ENCODE measurements around the gene MEX3D.
"Not testable (repeated sequence)": the region's sequence is repeated elsewhere in the genome, so short reads cannot be mapped to it uniquely, and the experiment has no call there.

The MEX3D gene

DNA sequence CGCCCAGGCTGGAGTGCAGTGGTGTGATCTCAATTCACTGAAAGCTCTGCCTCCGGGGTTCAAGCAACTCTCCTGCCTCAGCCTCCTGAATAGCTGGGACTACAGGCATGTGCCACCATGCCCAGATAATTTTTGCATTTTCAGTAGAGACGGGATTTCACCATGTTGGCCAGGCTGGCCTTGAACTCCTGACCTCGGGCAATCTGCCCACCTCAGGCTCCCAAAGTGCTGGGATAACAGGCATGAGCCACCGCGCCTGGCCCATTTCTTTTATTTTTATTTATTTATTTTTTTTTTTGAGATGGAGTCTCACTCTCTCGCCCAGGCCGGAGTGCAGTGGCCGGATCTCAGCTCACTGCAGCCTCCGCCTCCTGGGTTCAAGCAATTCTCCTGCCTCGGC, 28.4 kb downstream of the MEX3D start:
- not testable (repeated sequence) for ATAC-seq; H3K4me3 Mint-ChIP-seq; H3K4me1 Mint-ChIP-seq; DNase-seq (ENCODE audit: low spot score in 2 of 2); H3K36me3 Mint-ChIP-seq; H3K9me3 Mint-ChIP-seq; H3K27ac Mint-ChIP-seq

DNA sequence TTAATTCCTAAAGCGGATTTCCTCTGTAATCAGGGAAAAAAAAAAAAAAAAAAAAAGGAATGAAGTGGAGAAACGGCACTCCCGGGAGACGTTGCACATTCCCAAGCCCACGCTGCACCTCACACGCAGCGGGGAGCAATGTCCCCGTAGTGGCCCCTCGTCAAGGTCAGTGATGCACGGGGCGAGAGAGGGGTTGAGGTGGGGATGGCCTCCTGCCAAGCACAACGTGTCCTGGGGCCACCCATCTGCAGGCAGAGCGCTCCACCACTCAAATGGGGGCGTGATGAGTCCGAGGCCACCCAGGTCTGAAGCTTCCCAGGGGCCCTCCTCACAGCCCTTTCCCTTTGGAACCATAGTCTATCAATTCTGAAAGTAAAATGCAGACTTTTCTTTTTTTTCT, 29.1 kb downstream of the MEX3D start:
- H3K36me3 Mint-ChIP-seq, result no peaks in the 10 kb centered on the region
- no peaks in the 10 kb centered on the region for H3K4me1 Mint-ChIP-seq
- no peaks in the 10 kb centered on the region for H3K9me3 Mint-ChIP-seq
- ATAC-seq (no peak), DNase-seq (ENCODE audit: low spot score in 2 of 2) (no peak)
- H3K4me3 Mint-ChIP-seq, result no peak overlapping the region
- H3K27ac Mint-ChIP-seq, result no peak overlapping the region

DNA sequence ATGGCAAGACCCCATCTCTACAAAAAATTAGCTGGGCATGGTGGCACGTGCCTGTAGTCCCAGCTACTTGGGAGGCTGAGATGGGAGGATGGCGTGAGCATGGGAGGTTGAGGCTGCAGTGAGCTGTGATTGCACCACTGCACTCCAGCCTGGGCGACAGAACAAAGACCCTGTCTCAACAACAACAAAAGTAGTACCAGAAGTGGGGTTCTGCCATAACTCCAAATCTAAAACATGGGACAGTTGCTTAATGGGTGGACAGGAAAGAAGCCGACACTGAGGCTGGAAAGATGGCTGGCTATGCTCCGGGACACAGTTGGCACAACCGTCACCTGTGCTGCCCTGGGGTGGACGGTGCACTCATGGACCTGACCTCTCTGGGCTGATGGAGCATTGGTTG, 32.4 kb downstream of the MEX3D start:
- not testable (repeated sequence) for H3K27ac Mint-ChIP-seq, H3K4me3 Mint-ChIP-seq, H3K4me1 Mint-ChIP-seq

DNA sequence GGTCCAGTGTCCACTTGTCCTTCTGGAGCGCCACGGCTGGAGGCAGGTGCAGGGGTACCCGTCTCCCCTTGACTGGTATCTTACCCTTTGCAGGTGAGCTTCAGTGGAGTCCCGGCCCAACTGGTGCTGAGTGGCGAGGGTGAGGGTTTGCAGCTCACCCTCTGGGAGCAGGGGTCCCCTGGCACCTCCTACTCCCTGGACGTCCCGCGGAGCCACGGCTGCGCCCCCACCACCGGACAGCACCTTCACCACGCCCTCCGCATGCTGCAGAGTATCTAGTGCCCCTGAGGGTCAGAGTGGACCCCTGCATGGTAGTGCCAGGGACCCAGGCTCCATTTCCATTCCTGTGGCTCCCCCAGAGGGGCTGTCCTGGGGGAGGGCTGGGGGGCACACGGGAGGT, 33.2 kb downstream of the MEX3D start:
- H3K4me3 Mint-ChIP-seq, result no peak overlapping the region
- H3K27ac Mint-ChIP-seq, result no peak overlapping the region

More for the DNA sequence above, 32.4 kb downstream of the MEX3D start:
- not testable (repeated sequence) for H3K36me3 Mint-ChIP-seq; ATAC-seq; H3K9me3 Mint-ChIP-seq; DNase-seq (ENCODE audit: low spot score in 2 of 2)

DNA sequence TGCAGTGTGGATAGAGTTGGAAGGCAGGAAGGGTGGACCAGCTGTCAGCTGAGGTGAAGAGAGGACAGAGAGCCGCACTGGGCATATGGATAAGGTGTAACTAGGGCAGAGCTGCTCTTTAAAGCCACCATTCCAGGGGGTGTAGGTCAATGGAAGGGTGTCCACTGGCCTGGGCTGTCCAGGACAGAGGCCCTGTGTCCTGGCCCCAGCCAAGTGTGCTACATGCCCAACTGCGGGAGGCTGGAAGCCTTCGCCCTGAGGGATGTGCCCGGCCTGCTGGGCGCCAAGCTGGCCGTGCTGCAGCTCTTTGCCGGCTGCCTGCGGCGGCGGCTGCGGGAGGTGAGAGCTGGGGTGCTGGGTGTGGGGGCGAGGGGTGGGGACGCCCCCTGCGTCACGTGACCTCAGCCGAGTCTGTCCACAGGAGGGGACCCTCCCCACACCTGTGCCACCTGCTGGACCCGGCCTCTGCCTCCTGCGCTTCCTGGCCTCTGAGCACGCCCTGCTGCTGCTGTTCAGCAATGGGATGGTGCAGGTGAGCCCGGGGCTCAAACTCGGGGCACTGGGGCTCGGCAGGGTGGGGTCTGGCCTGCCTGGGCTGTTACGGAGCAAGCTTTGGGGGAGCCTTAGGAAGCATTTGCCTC, 34.5 kb downstream of the MEX3D start:
- Mint-ChIP-seq H3K36me3 (no peaks in the 10 kb centered on the region), H3K4me3 (no peak overlapping the region), H3K27ac (no peak overlapping the region), H3K9me3 (no peaks in the 10 kb centered on the region), H3K4me1 (no peaks in the 10 kb centered on the region)
- no peak for ATAC-seq
- DNase-seq (ENCODE audit: low spot score in 2 of 2), result no peak

More for the DNA sequence above, 33.2 kb downstream of the MEX3D start:
- DNase-seq (ENCODE audit: low spot score in 2 of 2), result no peak
- no peak for ATAC-seq
- Mint-ChIP-seq H3K36me3 (no peaks in the 10 kb centered on the region), H3K9me3 (no peaks in the 10 kb centered on the region), H3K4me1 (no peaks in the 10 kb centered on the region)

DNA sequence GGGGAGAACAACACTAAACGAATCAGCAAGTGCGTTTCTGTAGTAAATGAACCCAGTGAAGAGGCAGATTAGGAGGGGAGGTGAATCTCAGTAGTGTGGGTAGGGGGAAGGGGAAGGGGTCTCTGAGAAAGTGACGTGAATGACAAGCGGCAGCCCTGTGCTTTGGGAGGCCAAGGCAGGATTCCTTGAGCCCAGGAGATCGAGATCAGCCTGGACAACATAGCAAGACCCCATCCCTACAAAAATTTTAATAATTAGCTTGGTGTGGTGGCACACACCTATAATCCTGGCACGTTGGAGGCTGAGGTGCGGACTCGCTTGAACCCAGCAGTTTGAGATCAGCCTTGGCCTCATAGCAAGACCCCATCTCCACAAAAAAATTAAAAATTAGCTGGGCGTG, 36.1 kb downstream of the MEX3D start:
- H3K4me1 Mint-ChIP-seq, result no peaks in the 10 kb centered on the region
- H3K4me3 Mint-ChIP-seq, result no peak overlapping the region
- ATAC-seq (no peak), DNase-seq (ENCODE audit: low spot score in 2 of 2) (no peak)
- no peak overlapping the region for H3K27ac Mint-ChIP-seq
- no peaks in the 10 kb centered on the region for H3K9me3 Mint-ChIP-seq
- H3K36me3 Mint-ChIP-seq, result no peaks in the 10 kb centered on the region

DNA sequence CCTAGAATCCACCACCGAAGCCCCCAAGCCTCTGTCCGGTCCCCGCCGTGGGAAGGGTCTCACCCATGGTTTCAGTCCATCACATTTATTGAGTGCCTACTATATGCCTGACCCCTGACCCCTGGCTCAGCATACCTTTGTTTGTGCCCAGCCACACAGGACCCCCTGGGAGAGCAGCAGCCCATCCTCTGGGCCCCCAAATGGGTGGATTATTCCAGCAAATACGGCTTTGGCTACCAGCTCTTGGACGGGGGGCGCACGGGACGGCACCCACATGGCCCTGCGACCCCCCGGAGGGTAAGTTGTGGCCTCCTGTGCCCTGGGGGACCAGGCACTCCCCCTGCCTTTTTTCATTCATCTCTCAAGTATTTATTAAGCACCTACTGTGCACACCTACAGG, 36.5 kb downstream of the MEX3D start:
- no peak overlapping the region for H3K27ac Mint-ChIP-seq
- DNase-seq (ENCODE audit: low spot score in 2 of 2) (no peak), ATAC-seq (no peak)
- no peaks in the 10 kb centered on the region for H3K9me3 Mint-ChIP-seq
- no peaks in the 10 kb centered on the region for H3K4me1 Mint-ChIP-seq
- no peak overlapping the region for H3K4me3 Mint-ChIP-seq
- H3K36me3 Mint-ChIP-seq, result no peaks in the 10 kb centered on the region

DNA sequence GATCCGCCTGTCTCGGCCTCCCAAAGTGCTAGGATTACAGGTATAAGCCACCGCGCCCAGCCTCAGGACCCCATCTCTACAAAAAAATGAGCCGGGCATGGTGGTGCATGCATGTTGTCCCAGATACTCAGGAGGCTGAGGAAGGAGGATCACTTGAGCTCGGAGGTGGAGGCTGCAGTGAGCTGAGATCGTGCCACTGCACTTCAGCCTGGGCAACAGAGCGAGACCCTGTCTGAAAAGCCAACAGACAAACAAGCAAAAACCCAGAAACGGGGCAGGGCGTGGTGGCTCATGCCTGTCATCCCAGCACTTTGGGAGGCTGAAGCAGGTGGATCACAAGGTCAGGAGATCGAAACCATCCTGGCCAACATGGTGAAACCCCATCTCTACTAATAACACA, 37.3 kb downstream of the MEX3D start:
- H3K4me3 Mint-ChIP-seq; H3K27ac Mint-ChIP-seq; H3K9me3 Mint-ChIP-seq; DNase-seq (ENCODE audit: low spot score in 2 of 2); H3K36me3 Mint-ChIP-seq; H3K4me1 Mint-ChIP-seq; ATAC-seq: not testable (repeated sequence)

DNA sequence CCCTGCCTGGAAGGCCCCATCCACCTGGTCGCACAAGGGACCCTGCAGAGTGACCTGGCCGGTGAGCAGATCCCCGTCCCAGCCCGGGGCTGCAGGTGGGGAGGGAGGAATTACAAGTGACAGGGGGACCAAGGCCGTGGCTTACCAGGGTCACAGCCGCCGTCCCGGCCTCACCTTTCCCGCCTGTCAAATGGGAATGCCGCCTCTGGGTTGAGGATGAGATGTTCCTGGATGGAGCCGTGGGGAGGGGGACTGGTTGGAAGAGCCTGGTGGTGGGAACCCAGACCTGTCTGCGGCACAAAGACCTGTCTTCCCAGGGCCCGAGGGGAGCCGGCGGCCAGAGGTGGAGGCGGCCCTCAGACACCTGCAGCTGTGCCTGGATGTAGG, 38.7 kb downstream of the MEX3D start:
- H3K36me3 Mint-ChIP-seq, result no peaks in the 10 kb centered on the region
- H3K27ac Mint-ChIP-seq, result no peak overlapping the region
- no peak for ATAC-seq

DNA sequence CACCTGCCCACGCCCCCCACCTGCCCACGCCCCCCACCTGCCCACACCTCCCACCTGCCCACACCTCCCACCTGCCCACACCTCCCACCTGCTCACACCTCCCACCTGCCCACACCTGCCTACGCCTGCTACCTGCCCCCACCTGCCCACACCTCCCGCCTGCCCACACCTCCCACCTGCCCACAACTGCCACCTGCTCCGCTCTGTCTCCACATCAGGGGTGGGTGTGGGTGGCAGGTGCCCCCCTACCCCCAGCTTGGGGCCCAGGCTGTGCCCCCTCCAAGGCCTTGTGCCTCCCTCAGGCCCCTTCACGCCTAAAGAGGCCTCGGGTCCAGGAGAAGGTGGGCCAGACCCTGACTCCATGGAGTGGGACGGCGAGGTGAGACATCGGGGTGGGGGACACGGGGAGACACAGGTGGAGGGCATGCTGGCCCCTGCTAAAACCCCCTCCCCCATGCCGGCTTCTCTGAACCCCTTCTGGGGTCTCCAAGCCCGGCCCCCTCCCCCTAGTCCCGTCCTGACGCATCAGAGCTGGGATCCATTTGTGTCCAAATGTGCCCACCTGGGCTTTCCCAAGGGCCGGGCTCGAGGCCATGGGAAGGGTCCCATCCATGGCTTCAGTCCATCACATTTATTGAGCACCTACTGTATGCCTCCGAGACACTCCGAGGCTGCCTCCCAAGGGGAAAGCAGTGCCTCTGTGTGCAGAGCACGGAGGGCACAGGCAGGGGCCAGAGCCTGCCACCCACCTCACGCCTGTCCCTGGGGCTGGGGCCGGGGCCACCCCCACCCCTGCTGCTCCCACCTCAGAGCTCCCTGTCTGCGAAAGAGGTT, 39.3 kb downstream of the MEX3D start:
- Mint-ChIP-seq H3K27ac (no peak overlapping the region), H3K4me1 (peaks cover 9% of the 10 kb centered on the region), H3K36me3 (no peaks in the 10 kb centered on the region), H3K9me3 (no peaks in the 10 kb centered on the region), H3K4me3 (no peak overlapping the region)
- no peak for DNase-seq (ENCODE audit: low spot score in 2 of 2)
- no peak for ATAC-seq

More for the DNA sequence above, 38.7 kb downstream of the MEX3D start:
- peaks cover 7% of the 10 kb centered on the region for H3K4me1 Mint-ChIP-seq
- no peaks in the 10 kb centered on the region for H3K9me3 Mint-ChIP-seq
- DNase-seq (ENCODE audit: low spot score in 2 of 2), result no peak
- H3K4me3 Mint-ChIP-seq, result no peak overlapping the region

DNA sequence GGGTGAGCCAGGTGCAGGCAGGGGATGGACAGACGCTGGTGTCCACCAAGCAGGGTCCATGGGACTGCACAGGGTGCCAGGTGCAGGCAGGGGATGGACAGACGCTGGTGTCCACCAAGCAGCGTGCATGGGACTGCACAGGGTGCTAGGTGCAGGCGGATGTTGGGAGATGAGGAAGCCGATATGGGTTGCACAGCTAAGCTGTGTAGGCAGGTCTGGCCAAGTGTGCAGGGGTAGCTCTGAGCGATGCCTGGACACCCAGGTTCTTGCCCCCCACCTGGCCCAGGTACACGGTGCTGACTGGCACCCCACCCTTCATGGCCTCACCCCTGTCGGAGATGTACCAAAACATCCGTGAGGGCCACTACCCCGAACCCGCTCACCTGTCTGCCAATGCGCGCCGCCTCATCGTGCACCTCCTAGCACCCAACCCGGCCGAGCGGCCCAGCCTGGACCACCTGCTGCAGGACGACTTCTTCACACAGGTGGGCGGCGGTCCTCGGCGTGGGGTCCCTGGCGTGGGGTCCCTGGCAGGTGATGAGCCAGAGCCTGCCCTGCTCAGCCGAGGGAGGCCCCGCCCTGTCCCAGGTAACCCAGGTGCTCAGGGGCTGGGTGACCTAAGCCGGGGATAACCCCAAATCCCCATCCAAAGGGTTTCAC, 40.3 kb downstream of the MEX3D start:
- Mint-ChIP-seq H3K27ac (no peak overlapping the region), H3K9me3 (no peaks in the 10 kb centered on the region), H3K4me1 (peaks cover 9% of the 10 kb centered on the region), H3K36me3 (no peaks in the 10 kb centered on the region), H3K4me3 (no peak overlapping the region)
- DNase-seq (ENCODE audit: low spot score in 2 of 2), result no peak
- no peak for ATAC-seq

DNA sequence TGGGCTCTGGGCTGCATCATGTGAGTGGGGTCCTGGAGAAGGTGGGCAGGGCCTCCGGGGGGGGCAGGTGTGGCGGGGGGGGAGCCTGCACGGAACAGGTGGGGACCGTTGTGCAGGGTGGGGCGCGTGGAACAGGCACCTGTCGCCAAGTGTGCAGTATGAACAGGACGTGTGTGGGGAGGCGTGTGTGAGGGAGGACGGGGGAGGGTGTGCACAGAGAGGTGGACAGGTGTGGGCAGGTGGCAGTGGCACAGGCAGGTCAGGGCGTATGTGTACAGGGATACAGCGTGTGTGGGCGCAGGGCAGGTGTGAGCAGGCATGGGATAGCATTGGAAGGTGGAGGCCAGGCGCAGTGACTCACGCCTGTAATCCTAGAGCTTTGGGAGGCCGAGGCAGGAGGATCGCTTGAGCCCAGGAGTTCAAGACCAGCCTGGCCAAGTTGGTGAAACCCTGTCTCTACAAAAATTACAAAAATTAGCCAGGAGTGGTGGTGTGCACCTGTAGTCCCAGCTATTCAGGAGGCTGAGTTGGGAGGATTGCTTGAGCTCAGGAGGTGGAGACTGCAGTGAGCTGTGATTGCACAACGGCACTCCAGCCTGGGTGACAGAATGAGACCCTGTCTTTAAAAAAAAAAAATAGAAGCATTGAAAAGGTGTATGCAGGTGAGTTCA, 41.0 kb downstream of the MEX3D start:
- ATAC-seq (no peak), DNase-seq (ENCODE audit: low spot score in 2 of 2) (no peak)
- Mint-ChIP-seq H3K4me3 (no peak overlapping the region), H3K27ac (no peak overlapping the region), H3K4me1 (peaks cover 9% of the 10 kb centered on the region), H3K36me3 (no peaks in the 10 kb centered on the region), H3K9me3 (no peaks in the 10 kb centered on the region)

DNA sequence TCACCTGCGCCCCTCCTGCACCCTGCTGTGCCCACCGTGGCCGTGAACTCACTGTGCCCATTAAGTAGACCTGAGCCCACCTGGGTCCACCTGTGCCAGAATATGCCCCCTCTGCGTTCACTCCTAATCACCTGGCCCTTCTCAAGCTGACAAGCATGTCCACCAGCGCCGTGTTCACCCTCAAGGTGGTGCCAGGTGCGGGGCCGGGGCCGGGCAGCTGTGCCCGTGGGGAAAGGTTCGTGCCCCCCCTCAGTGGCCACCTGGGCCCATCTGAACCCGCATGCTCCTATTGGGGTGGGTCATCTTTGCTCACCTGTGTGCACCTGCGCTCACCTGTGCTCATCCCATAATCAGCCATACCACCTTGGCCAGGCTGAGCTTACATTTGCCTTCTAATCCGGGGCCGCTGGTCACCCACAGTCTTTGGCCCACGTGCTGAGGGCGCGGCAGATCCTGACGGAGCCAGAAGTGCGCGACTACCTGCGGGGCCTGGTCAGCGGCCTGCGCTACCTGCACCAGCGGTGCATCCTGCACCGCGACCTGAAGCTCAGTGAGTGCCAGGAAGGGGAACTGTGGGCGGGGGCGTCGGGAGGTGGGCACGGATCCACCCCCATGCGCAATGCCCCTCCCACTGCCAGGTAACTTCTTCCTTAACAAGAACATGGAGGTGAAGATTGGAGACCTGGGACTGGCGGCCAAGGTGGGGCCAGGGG, 41.9 kb downstream of the MEX3D start:
- no peaks in the 10 kb centered on the region for H3K36me3 Mint-ChIP-seq
- H3K4me1 Mint-ChIP-seq, result peaks cover 9% of the 10 kb centered on the region
- ATAC-seq (no peak), DNase-seq (ENCODE audit: low spot score in 2 of 2) (no peak)
- no peak overlapping the region for H3K27ac Mint-ChIP-seq
- H3K4me3 Mint-ChIP-seq, result no peak overlapping the region
- no peaks in the 10 kb centered on the region for H3K9me3 Mint-ChIP-seq

DNA sequence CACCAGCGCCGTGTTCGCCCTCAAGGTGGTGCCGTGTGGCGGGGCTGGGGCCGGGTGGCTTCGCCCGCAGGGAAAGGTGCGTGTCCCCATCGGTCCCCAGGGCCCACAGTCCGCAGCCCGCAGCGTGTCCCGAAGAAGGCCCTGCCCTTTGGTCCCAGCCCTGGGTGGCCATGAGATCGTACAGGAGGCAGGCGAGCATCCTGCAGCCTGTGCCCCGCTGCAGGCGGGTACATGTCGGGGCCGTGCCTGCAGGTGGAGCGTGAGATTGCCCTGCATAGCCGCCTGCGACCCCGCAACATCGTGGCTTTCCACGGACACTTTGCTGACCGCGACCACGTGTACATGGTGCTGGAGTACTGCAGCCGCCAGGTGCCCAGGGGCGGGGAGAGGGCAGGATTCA, 42.8 kb downstream of the MEX3D start:
- no peak for ATAC-seq
- Mint-ChIP-seq H3K27ac (no peak overlapping the region), H3K4me3 (no peak overlapping the region), H3K4me1 (peaks cover 9% of the 10 kb centered on the region), H3K9me3 (no peaks in the 10 kb centered on the region), H3K36me3 (no peaks in the 10 kb centered on the region)
- DNase-seq (ENCODE audit: low spot score in 2 of 2), result no peak

DNA sequence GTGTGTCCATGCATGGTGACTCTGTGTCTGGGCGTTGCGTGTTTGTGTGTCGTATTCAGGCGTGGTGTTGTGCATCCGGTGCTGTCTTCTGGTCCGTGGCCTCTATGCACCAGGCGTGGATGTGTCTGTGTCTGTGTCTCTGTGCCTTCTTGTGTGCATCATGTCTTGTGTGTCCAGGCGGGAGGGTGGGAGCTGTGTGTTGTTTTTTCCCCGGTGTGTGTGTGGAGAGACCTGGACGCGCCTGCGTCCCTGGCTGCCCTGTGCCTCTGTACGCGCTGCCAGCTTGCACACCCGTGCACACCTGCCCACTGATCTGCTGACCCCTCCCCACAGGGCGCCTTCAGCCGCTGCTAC, 43.2 kb downstream of the MEX3D start:
- Mint-ChIP-seq H3K27ac (no peak overlapping the region), H3K9me3 (no peaks in the 10 kb centered on the region), H3K4me1 (peaks cover 9% of the 10 kb centered on the region), H3K36me3 (no peaks in the 10 kb centered on the region), H3K4me3 (no peak overlapping the region)
- DNase-seq (ENCODE audit: low spot score in 2 of 2) (no peak), ATAC-seq (no peak)

Data from stimulated activated effector memory CD8-positive, alpha-beta T cell treated with anti-CD3 and anti-CD28 coated beads, Interleukin-12 subunit alpha, Interleukin-12 subunit beta, amount 100 ng/mL, for 72 hours (primary cell).